IMR-90 (cell line): ENCODE measurements around the gene KIR3DL1. TPM values are rescaled to one million over a fixed set of nuclear protein-coding genes. Genes with fewer than 3 reads are reported as not detected.
"Not testable (repeated sequence)": the region's sequence is repeated elsewhere in the genome, so short reads cannot be mapped to it uniquely, and the experiment has no call there.

Experiments used
- ATAC-seq: fragments of 200-7000 bp; cut with Tn5 transposase; 2 replicates; pipeline ENCODE4 v1.9.1; 2020; ENCODE audit warnings: low read depth, mild to moderate bottlenecking, moderate library complexity
- BruUV-seq: library from RNA; stranded (reverse); fragments of 400-500 nt; replicated peaks from 2 replicates; lab custom pipeline; 2021; lab: Mats Ljungman, UMichigan
- CTCF ChIA-PET: fragments of 300-600 bp; formaldehyde crosslinking; extraction: SDS; loops from one replicate; lab custom pipeline; 2021; ENCODE audit warnings: antibody characterized with exemption; lab: Yijun Ruan, JAX
- POLR2A ChIA-PET: fragments of 300-600 bp; sonication (Branson Sonifier 250); formaldehyde crosslinking; loops from one replicate; lab custom pipeline; 2022; ENCODE audit warnings: antibody characterized with exemption; ENCODE audit not compliant: unreplicated experiment; lab: Charles Lee
- DNase-seq: peaks from one replicate; pipeline ENCODE4 v3.0.0; 2013
- H2AFZ ChIP-seq: replicated peaks from 2 replicates; pipeline ENCODE3; 2013; ENCODE audit warnings: low read length, mild to moderate bottlenecking; ENCODE audit not compliant: poor library complexity
- H2AK5ac ChIP-seq: 2 replicates; pipeline ENCODE4 v1.6.1; 2013; ENCODE audit warnings: low read depth, low read length, inconsistent platforms
- H2AK9ac ChIP-seq: replicated peaks from 2 replicates; pipeline ENCODE3; 2013; ENCODE audit warnings: mild to moderate bottlenecking, low read depth, low read length, moderate library complexity; ENCODE audit not compliant: poor library complexity
- H2BK120ac ChIP-seq: 2 replicates; pipeline ENCODE4 v1.6.1; 2013; ENCODE audit warnings: low read depth, low read length, inconsistent platforms
- H2BK15ac ChIP-seq: 3 replicates; pipeline ENCODE4 v1.6.1; 2013; ENCODE audit warnings: low read depth, low read length, inconsistent platforms
- H2BK20ac ChIP-seq: 2 replicates; pipeline ENCODE4 v1.6.1; 2013; ENCODE audit warnings: low read depth, mild to moderate bottlenecking, inconsistent platforms, low read length, moderate library complexity
- H2BK5ac ChIP-seq: 2 replicates; pipeline ENCODE4 v1.6.1; 2013; ENCODE audit warnings: mild to moderate bottlenecking, low read depth, low read length, inconsistent platforms; ENCODE audit not compliant: poor library complexity, severe bottlenecking
- H3K14ac ChIP-seq: replicated peaks from 2 replicates; pipeline ENCODE4 v1.6.1; 2013; ENCODE audit warnings: low read depth, low read length, inconsistent platforms
- H3K18ac ChIP-seq: 2 replicates; pipeline ENCODE4 v1.6.1; 2013; ENCODE audit warnings: low read depth, low read length, control low read depth
- H3K23ac ChIP-seq: 2 replicates; pipeline ENCODE4 v1.6.1; 2013; ENCODE audit warnings: low read depth, low read length, inconsistent platforms
- H3K27ac ChIP-seq: 2 replicates; pipeline ENCODE4 v1.5.1; 2013; ENCODE audit warnings: mild to moderate bottlenecking, control low read depth, low read length; ENCODE audit not compliant: insufficient read depth
- H3K27me3 ChIP-seq: 2 replicates; pipeline ENCODE4 v1.6.1; 2013; ENCODE audit warnings: low read length; ENCODE audit not compliant: control insufficient read depth, insufficient read depth
- H3K36me3 ChIP-seq: 2 replicates; pipeline ENCODE4 v1.6.1; 2013; ENCODE audit warnings: low read length, mixed read lengths; ENCODE audit not compliant: control insufficient read depth, insufficient read depth
- H3K4ac ChIP-seq: 2 replicates; pipeline ENCODE4 v1.6.1; 2013; ENCODE audit warnings: low read depth, low read length, inconsistent platforms
- H3K4me1 ChIP-seq: 2 replicates; pipeline ENCODE4 v1.6.1; 2013; ENCODE audit warnings: low read length, mixed read lengths; ENCODE audit not compliant: control insufficient read depth, insufficient read depth
- H3K4me2 ChIP-seq: 2 replicates; pipeline ENCODE4 v1.6.1; 2013; ENCODE audit warnings: low read depth, mild to moderate bottlenecking, control low read depth, low read length, moderate library complexity
- H3K4me3 ChIP-seq: 2 replicates; pipeline ENCODE4 v1.5.1; 2013; ENCODE audit warnings: low read depth, mild to moderate bottlenecking, control low read depth, low read length, moderate library complexity; ENCODE audit not compliant: insufficient read depth
- H3K56ac ChIP-seq: 2 replicates; pipeline ENCODE4 v1.6.1; 2013; ENCODE audit warnings: low read length, inconsistent platforms; ENCODE audit not compliant: insufficient read depth; ENCODE audit errors: extremely low read depth
- H3K79me1 ChIP-seq, 2 experiments: 2 replicates each; pipeline ENCODE4 v1.6.1; 2013; ENCODE audit warnings: low read length in 2 of 2, inconsistent platforms in 1 of 2, low read depth in 1 of 2
- H3K9ac ChIP-seq: 2 replicates; pipeline ENCODE4 v1.6.1; 2013; ENCODE audit warnings: low read depth, low read length, control low read depth
- H3K9me1 ChIP-seq: 2 replicates; pipeline ENCODE4 v1.6.1; 2013; ENCODE audit warnings: low read length, inconsistent platforms; ENCODE audit not compliant: insufficient read depth
- H3K9me3 ChIP-seq: 2 replicates; pipeline ENCODE4 v1.6.1; 2013; ENCODE audit warnings: low read length; ENCODE audit not compliant: control insufficient read depth, insufficient read depth
- H4K20me1 ChIP-seq: 2 replicates; pipeline ENCODE4 v1.6.1; 2013; ENCODE audit warnings: low read length, inconsistent platforms; ENCODE audit not compliant: insufficient read depth
- H4K5ac ChIP-seq: 2 replicates; pipeline ENCODE4 v1.6.1; 2013; ENCODE audit warnings: mild to moderate bottlenecking, low read depth, low read length, control low read depth
- H4K8ac ChIP-seq, 2 experiments: 2 replicates each; pipeline ENCODE4 v1.6.1; 2013; ENCODE audit warnings: low read depth in 2 of 2, low read length in 2 of 2, control low read depth in 1 of 2, inconsistent platforms in 1 of 2
- H4K91ac ChIP-seq: 2 replicates; pipeline ENCODE4 v1.6.1; 2013; ENCODE audit warnings: low read depth, low read length, inconsistent platforms; ENCODE audit not compliant: insufficient read depth
- WGBS, 2 experiments: methylation state at CpG; one replicate each; pipeline versions ENCODE4 v1.1.5 to v1.1.7; 2013; ENCODE audit warnings: missing lambda C conversion rate in 2 of 2; ENCODE audit not compliant: insufficient read length in 1 of 2; ENCODE audit errors: extremely low coverage in 2 of 2; 5-methylcytosine and 5-hydroxymethylcytosine counted together
- dilution Hi-C: fragments of 300-500 bp; cut with HindIII; formaldehyde crosslinking; loops from one replicate; pipeline ENCODE4 v1.14.3; 2018; ENCODE audit warnings: low sequenced_read_pairs; ENCODE audit not compliant: unreplicated experiment
- in situ Hi-C: fragments of 300-500 bp; cut with MboI; formaldehyde crosslinking; loops from 3 replicates; pipeline ENCODE4 v1.14.3; 2019; ENCODE audit warnings: low sequenced_read_pairs, inconsistent platforms, mixed read lengths
- intact Hi-C: fragments of 100-400 bp; cut with micrococcal nuclease; formaldehyde crosslinking; loops from 2 replicates; pipeline ENCODE4 v1.10.0; 2022
- polyA plus RNA-seq, 3 experiments: library from polyadenylated mRNA; depleted of rRNA; stranded (reverse); fragments of >200 nt; gene quantifications; 2 replicates each; pipeline ENCODE4 v1.2.3, GENCODE V29; 2012; ENCODE audit warnings: low replicate concordance in 1 of 3
- total RNA-seq: library from RNA; depleted of rRNA; stranded (reverse); fragments of >200 nt; gene quantifications from 2 replicates; pipeline ENCODE4 v1.2.3, GENCODE V29; 2012

The KIR3DL1 gene
- total and polyA plus RNA-seq, 2 of the 4 experiments (the other 2 are of a cell fraction): not detected

DNA sequence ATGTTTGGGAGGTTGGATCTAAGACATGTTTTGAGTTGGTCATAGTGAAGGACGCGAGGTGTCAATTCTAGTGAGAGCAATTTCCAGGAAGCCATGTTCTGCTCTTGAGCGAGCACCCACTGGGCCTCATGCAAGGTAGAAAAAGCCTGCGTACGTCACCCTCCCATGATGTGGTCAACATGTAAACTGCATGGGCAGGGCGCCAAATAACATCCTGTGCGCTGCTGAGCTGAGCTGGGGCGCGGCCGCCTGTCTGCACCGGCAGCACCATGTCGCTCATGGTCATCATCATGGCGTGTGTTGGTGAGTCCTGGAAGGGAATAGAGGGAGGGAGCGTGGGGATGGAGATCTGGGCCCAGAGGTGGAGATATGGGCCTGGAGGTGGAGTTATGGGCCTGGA is 16.2 kb downstream of the KIR3DL1 start, which contains the start of gene KIR2DS4:
KIR2DS4 (plus strand) TSS at position 181 of the 400 bp plus-strand sequence.
- in situ Hi-C loops: not testable (repeated sequence)

DNA sequence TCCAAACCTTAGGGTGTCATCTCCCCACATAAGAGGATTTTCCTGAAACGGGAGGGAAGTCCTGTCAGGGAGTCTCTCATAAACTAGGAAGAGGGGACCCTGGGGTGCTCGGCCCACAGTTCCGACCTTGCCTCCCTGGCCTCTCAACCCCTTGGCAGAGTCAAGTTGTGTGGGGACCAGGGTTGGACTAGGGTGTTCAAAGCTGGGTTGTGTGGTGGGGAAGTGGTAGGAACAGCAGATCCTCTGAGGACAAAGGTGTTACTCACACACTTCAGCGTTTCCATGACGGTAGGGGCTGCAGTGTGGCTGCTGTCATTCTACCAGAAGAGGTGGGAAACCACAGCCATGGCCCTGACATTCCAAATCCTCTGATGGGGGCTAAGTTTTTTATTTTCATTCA is 18.9 kb downstream of the KIR3DL1 start:
- H3K9ac ChIP-seq, H2BK5ac ChIP-seq, H3K79me1 ChIP-seq, H3K18ac ChIP-seq, H2AK9ac ChIP-seq, DNase-seq, H3K4ac ChIP-seq, H4K91ac ChIP-seq, H3K4me1 ChIP-seq, H4K5ac ChIP-seq, in situ Hi-C loops, H2AK5ac ChIP-seq, H3K27ac ChIP-seq, H3K56ac ChIP-seq, H3K4me3 ChIP-seq, H3K27me3 ChIP-seq, H3K9me1 ChIP-seq, H2BK120ac ChIP-seq, dilution Hi-C loops, ATAC-seq, intact Hi-C loops, BruUV-seq, H3K14ac ChIP-seq, H3K4me2 ChIP-seq, H3K23ac ChIP-seq, H2AFZ ChIP-seq, H2BK15ac ChIP-seq, H4K20me1 ChIP-seq, H4K8ac ChIP-seq, H2BK20ac ChIP-seq, H3K36me3 ChIP-seq, POLR2A ChIA-PET, CTCF ChIA-PET: not testable (repeated sequence)
- no CpG with 5 or more reads among the region's 5 CpGs for WGBS, 2 experiments
- H3K9me3 ChIP-seq: peaks cover 14% of the 10 kb centered on the region; the same call in 1 of the 2 replicates

More for the DNA sequence above, 16.2 kb downstream of the KIR3DL1 start, which contains the start of gene KIR2DS4:
- dilution Hi-C loops, H2AFZ ChIP-seq, H3K56ac ChIP-seq, H3K14ac ChIP-seq, H3K79me1 ChIP-seq, H3K27me3 ChIP-seq, H4K8ac ChIP-seq, H3K36me3 ChIP-seq, H2BK120ac ChIP-seq, DNase-seq, H3K4me3 ChIP-seq, H2BK5ac ChIP-seq, H2AK9ac ChIP-seq, H2BK20ac ChIP-seq, H3K4me1 ChIP-seq, H3K9me3 ChIP-seq, H3K27ac ChIP-seq, H4K91ac ChIP-seq, H3K9ac ChIP-seq, H2AK5ac ChIP-seq, H3K18ac ChIP-seq, H2BK15ac ChIP-seq, H3K4me2 ChIP-seq, H4K5ac ChIP-seq, H3K9me1 ChIP-seq, intact Hi-C loops, ATAC-seq, BruUV-seq, POLR2A ChIA-PET, H3K4ac ChIP-seq, H3K23ac ChIP-seq, H4K20me1 ChIP-seq, CTCF ChIA-PET: not testable (repeated sequence)
- WGBS, 2 experiments: 72% methylated on average over 11 of the region's 14 CpGs; no CpG with 5 or more reads in 1 of the 2 experiments
